Ishikawa (cell line): ENCODE results near the gene DDX41.

ENCODE experiments used
- CEBPB ChIP-seq: IDR thresholded peaks from 2 replicates; pipeline ENCODE4 v1.6.1; 2012
- CREB1 ChIP-seq: IDR thresholded peaks from 2 replicates; pipeline ENCODE4 v1.6.1; 2012; ENCODE audit warnings: low read depth
- EGR1 ChIP-seq: IDR thresholded peaks from 2 replicates; pipeline ENCODE4 v1.6.1; 2012
- EP300 ChIP-seq: IDR thresholded peaks from 2 replicates; pipeline ENCODE4 v1.6.1; 2012; ENCODE audit warnings: borderline replicate concordance
- FOXM1 ChIP-seq: IDR thresholded peaks from 2 replicates; pipeline ENCODE4 v1.6.1; 2012; ENCODE audit warnings: low read depth, borderline replicate concordance
- NFIC ChIP-seq: IDR thresholded peaks from 2 replicates; pipeline ENCODE4 v1.6.1; 2012
- RAD21 ChIP-seq: IDR thresholded peaks from 2 replicates; pipeline ENCODE4 v1.6.1; 2012; ENCODE audit warnings: low read depth
- TAF1 ChIP-seq: IDR thresholded peaks from 2 replicates; pipeline ENCODE4 v1.6.1; 2012; ENCODE audit warnings: low read depth, mild to moderate bottlenecking
- TCF12 ChIP-seq: IDR thresholded peaks from 2 replicates; pipeline ENCODE4 v1.6.1; 2012; ENCODE audit warnings: low read depth
- TEAD4 ChIP-seq: IDR thresholded peaks from 2 replicates; pipeline ENCODE4 v1.6.1; 2012
- USF1 ChIP-seq: IDR thresholded peaks from 2 replicates; pipeline ENCODE4 v1.6.1; 2012
- YY1 ChIP-seq: IDR thresholded peaks from 2 replicates; pipeline ENCODE4 v1.6.1; 2012; ENCODE audit warnings: low read depth
- ZBTB7A ChIP-seq: IDR thresholded peaks from 2 replicates; pipeline ENCODE4 v1.6.1; 2012; ENCODE audit warnings: low read depth
- TF ChIP-seq, protein P1 (sequence below): IDR thresholded peaks from 2 replicates; pipeline ENCODE4 v1.6.1; 2012
- TF ChIP-seq, protein P2 (sequence below): IDR thresholded peaks from 2 replicates; pipeline ENCODE4 v1.6.1; 2012; ENCODE audit warnings: low read depth, mild to moderate bottlenecking

Gene DDX41

GRCh38 chr5:177501874-177502678 is 14.7 kb downstream of the DDX41 start:
- TF ChIP-seq, protein P1, sequence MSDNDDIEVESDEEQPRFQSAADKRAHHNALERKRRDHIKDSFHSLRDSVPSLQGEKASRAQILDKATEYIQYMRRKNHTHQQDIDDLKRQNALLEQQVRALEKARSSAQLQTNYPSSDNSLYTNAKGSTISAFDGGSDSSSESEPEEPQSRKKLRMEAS: no peak
- TF ChIP-seq, protein P2, sequence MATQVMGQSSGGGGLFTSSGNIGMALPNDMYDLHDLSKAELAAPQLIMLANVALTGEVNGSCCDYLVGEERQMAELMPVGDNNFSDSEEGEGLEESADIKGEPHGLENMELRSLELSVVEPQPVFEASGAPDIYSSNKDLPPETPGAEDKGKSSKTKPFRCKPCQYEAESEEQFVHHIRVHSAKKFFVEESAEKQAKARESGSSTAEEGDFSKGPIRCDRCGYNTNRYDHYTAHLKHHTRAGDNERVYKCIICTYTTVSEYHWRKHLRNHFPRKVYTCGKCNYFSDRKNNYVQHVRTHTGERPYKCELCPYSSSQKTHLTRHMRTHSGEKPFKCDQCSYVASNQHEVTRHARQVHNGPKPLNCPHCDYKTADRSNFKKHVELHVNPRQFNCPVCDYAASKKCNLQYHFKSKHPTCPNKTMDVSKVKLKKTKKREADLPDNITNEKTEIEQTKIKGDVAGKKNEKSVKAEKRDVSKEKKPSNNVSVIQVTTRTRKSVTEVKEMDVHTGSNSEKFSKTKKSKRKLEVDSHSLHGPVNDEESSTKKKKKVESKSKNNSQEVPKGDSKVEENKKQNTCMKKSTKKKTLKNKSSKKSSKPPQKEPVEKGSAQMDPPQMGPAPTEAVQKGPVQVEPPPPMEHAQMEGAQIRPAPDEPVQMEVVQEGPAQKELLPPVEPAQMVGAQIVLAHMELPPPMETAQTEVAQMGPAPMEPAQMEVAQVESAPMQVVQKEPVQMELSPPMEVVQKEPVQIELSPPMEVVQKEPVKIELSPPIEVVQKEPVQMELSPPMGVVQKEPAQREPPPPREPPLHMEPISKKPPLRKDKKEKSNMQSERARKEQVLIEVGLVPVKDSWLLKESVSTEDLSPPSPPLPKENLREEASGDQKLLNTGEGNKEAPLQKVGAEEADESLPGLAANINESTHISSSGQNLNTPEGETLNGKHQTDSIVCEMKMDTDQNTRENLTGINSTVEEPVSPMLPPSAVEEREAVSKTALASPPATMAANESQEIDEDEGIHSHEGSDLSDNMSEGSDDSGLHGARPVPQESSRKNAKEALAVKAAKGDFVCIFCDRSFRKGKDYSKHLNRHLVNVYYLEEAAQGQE: no peak
- TF ChIP-seq RAD21 (no peak), YY1 (no peak), TEAD4 (no peak), CREB1 (no peak), FOXM1 (no peak), EP300 (no peak), TCF12 (no peak), TAF1 (no peak), ZBTB7A (no peak), USF1 (no peak), NFIC (no peak), EGR1 (no peak)

DNA sequence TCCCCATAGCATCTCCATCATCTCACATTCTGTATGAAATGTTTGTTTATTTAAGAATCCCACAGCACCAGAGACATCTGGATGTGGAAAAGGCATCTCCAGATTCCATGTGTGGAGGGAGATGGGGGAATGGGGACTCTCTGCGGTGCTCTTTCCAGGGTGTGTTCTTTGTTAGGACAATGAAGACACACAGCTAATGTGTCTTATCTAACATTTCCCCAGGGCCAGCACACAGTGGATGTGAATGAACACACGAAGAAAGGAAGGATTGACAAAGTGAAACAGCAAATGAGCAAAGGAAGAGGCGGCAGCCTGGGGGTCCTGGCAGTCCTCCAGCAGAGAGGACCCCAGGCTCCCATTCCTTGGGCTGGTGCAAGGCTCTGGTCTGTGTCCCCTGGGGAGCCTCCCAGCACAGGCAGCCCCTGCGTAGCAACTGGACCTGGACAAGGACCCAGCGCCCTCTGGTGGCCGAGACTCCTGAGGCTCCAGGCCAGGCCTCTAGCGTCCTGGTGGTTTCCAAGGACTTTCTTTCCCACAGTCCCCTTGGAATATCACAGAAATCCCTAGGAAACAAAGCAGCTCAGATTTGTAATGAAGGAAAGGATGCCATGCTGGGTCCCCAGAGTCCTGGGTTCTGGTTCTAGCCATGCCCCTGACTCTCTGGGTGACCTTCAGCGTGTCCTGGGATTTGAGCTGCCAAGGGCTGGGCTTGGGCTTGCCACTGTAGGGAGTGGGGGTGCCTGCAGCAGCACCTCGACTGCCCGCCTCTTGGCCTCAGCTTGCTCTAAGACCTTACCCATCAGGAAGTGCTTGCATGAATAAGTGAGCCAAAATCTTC is 15.9 kb downstream of the DDX41 start:
- TF ChIP-seq TCF12 (no peak), RAD21 (peak; percentile 83)

GRCh38 chr5:177499842-177500241 is 16.9 kb downstream of the DDX41 start:
- no peak for TF ChIP-seq CEBPB
- no peak for TF ChIP-seq USF1
- no peak for TF ChIP-seq FOXM1
- no peak for TF ChIP-seq CREB1
- no peak for TF ChIP-seq TCF12
- TF ChIP-seq EP300: no peak
- TF ChIP-seq YY1: no peak
- TF ChIP-seq, protein P1: no peak
- TF ChIP-seq TEAD4: no peak
- TF ChIP-seq TAF1: no peak

- TF ChIP-seq, protein P1: no peak
- TF ChIP-seq FOXM1 (no peak), CREB1 (no peak), CEBPB (peak; percentile 89)
These were observed 18.6 kb downstream of the DDX41 start for GRCh38 chr5:177498013-177498787.

DNA sequence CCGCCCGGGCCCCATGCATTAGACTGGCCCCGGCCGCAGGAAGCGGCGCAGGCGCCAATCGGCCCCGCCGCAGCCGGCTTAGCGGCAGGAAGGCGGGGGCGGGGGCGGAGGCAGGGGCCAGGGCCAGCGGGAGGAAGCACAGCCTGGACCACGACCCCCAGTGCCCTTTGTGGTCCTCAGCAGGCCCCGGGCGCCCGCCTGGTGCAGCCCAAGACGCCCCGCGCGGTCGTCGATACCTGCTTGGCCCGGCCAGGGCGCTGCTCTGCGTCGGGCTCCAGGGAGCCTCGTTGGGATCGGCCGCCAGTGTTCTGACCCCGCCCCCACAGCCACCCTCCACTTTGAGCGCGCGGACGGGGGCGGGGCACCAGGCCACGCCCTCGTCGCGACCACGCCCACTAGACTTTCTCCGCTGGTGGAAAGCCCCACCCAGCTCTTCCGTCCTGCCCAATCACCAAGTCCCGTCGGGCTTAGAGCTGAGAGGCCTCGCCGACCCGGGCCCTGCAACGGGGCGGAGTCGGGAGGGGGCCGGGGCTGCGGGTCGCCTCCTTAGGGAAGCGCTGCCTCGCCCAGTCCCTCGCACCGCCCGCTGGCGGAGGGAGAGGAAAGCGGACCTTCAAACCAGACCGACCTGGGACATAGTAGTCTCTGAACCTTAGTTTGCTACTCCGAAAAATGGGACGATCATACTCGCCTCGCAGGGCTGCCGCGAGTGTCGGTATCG is 19.3 kb downstream of the DDX41 start, which contains the start of gene PDLIM7:
Gene PDLIM7, minus strand, starts transcription at position 313 of the 721 bp plus-strand sequence. CDS start 1,092 bp downstream, outside the sequence.
- TF ChIP-seq EGR1 (peak; percentile 82), CEBPB (no peak), NFIC (no peak), ZBTB7A (peak; percentile 10; the same call in 1 of the 2 replicates), CREB1 (no peak), FOXM1 (no peak), TCF12 (peak; percentile 12; the same call in 1 of the 2 replicates), TEAD4 (no peak), YY1 (no peak), TAF1 (peak; percentile 98), USF1 (no peak)
- TF ChIP-seq, protein P2: no peak
- TF ChIP-seq, protein P1: peak; percentile 15; the same call in 1 of the 2 replicates
